ENCODE results near the gene PLEKHA8. TPM values are rescaled to one million over a fixed set of nuclear protein-coding genes. Genes with fewer than 3 reads are reported as not detected.

Gene PLEKHA8
- total RNA-seq (ENCODE audit: low replicate concordance), result 53.5 and 62.7 TPM in 2 replicates

GRCh38 chr7:30028216-30028748 is at the start of gene PLEKHA8:
Gene PLEKHA8, plus strand, starts transcription at chr7:30028412. Its CDS starts 351 bp downstream, at chr7:30028763.
- DNase-seq (ENCODE audit: low spot score), result peak; percentile 93
- Histone ChIP-seq H3K27ac (peak within 1 kb of the TSS; percentile 29), H3K79me2 (ENCODE audit: low read depth) (peaks cover 46% of the 10 kb centered on the region), H3K27me3 (no peaks in the 10 kb centered on the region), H3K4me2 (peak within 1 kb of the TSS; percentile 94), H3K9me3 (ENCODE audit: low read depth) (no peaks in the 10 kb centered on the region), H3K4me1 (peaks cover 34% of the 10 kb centered on the region), H3K36me3 (no peaks in the 10 kb centered on the region), H4K20me1 (ENCODE audit: low read depth) (peaks cover 42% of the 10 kb centered on the region), H3K9ac (peak within 1 kb of the TSS; percentile 42), H3K4me3 (peak within 1 kb of the TSS; percentile 72), H3F3A (ENCODE audit: low read depth) (peaks cover 14% of the 10 kb centered on the region), H2AFZ (replicated peaks) (peak within 1 kb of the TSS; percentile 61)
- H3K4me1 Mint-ChIP-seq, result peaks cover 28% of the 10 kb centered on the region
- H3K36me3 Mint-ChIP-seq, result peaks cover 7% of the 10 kb centered on the region
- peak within 1 kb of the TSS; percentile 93 for H3K4me3 Mint-ChIP-seq
- no peaks in the 10 kb centered on the region for H3K27me3 Mint-ChIP-seq (ENCODE audit: insufficient read depth, low read depth)
- no peaks in the 10 kb centered on the region for H3K9me3 Mint-ChIP-seq
- H3K27ac Mint-ChIP-seq, result peak within 1 kb of the TSS; percentile 88
- TF ChIP-seq EZH2phosphoT487 (IDR thresholded peaks at IDR 0.05) (no peak), EZH2 (IDR thresholded peaks at IDR 0.05) (no peak), CTCF (IDR thresholded peaks at IDR 0.05) (no peak)

- Histone ChIP-seq H4K20me1 (ENCODE audit: low read depth) (peaks cover 69% of the 10 kb centered on the region), H3K36me3 (no peaks in the 10 kb centered on the region), H3K79me2 (ENCODE audit: low read depth) (peaks cover 94% of the 10 kb centered on the region), H3K4me2 (no peak overlapping the region), H3K4me1 (peaks cover 14% of the 10 kb centered on the region), H3K4me3 (no peak overlapping the region), H3K9ac (no peak overlapping the region), H3K27ac (no peak overlapping the region), H2AFZ (replicated peaks) (no peak overlapping the region), H3K27me3 (no peaks in the 10 kb centered on the region), H3K9me3 (ENCODE audit: low read depth) (no peaks in the 10 kb centered on the region), H3F3A (ENCODE audit: low read depth) (peaks cover 19% of the 10 kb centered on the region)
- no peak overlapping the region for H3K27ac Mint-ChIP-seq
- no peaks in the 10 kb centered on the region for H3K9me3 Mint-ChIP-seq
- no peak for TF ChIP-seq EZH2phosphoT487 (IDR thresholded peaks at IDR 0.05)
- TF ChIP-seq CTCF (IDR thresholded peaks at IDR 0.05), result no peak
- TF ChIP-seq EZH2 (IDR thresholded peaks at IDR 0.05), result no peak
- DNase-seq (ENCODE audit: low spot score), result no peak
- H3K4me3 Mint-ChIP-seq, result no peak overlapping the region
- H3K36me3 Mint-ChIP-seq, result peaks cover 13% of the 10 kb centered on the region
- H3K27me3 Mint-ChIP-seq (ENCODE audit: insufficient read depth, low read depth), result peaks cover 2% of the 10 kb centered on the region
- H3K4me1 Mint-ChIP-seq, result peaks cover 39% of the 10 kb centered on the region
Observed at GRCh38 chr7:29980151-29980550, 48.1 kb upstream of the PLEKHA8 start.

- H3K4me1 ChIP-seq, result peaks cover 12% of the 10 kb centered on the region
- no peaks in the 10 kb centered on the region for H3K27me3 ChIP-seq
- no peak for TF ChIP-seq CTCF (IDR thresholded peaks at IDR 0.05)
- TF ChIP-seq EZH2phosphoT487 (IDR thresholded peaks at IDR 0.05), result no peak
- no peak for TF ChIP-seq EZH2 (IDR thresholded peaks at IDR 0.05)
- peaks cover 76% of the 10 kb centered on the region for H3K79me2 ChIP-seq (ENCODE audit: low read depth)
- peak overlapping the region; percentile 27 for H3K27ac Mint-ChIP-seq
- H3K4me2 ChIP-seq, result no peak overlapping the region
- no peak overlapping the region for H3K4me3 ChIP-seq
- no peak overlapping the region for H2AFZ ChIP-seq (replicated peaks)
- no peak overlapping the region for H3K27ac ChIP-seq
- peaks cover 6% of the 10 kb centered on the region for H3K27me3 Mint-ChIP-seq (ENCODE audit: insufficient read depth, low read depth)
- peak overlapping the region; percentile 48 for H3K4me3 Mint-ChIP-seq
- H3K9me3 Mint-ChIP-seq, result peaks cover 7% of the 10 kb centered on the region
- H3K4me1 Mint-ChIP-seq, result peaks cover 23% of the 10 kb centered on the region
- H3K36me3 Mint-ChIP-seq, result peaks cover 21% of the 10 kb centered on the region
- H3K9me3 ChIP-seq (ENCODE audit: low read depth), result no peaks in the 10 kb centered on the region
- peaks cover 5% of the 10 kb centered on the region for H3F3A ChIP-seq (ENCODE audit: low read depth)
- no peaks in the 10 kb centered on the region for H3K36me3 ChIP-seq
- H3K9ac ChIP-seq, result no peak overlapping the region
- no peak for DNase-seq (ENCODE audit: low spot score)
- H4K20me1 ChIP-seq (ENCODE audit: low read depth), result peaks cover 6% of the 10 kb centered on the region
Observed at GRCh38 chr7:29987083-29987482, 41.1 kb upstream of the PLEKHA8 start.
